Measurements from ENCODE around the gene ELAPOR1.

Gene ELAPOR1

GRCh38 chr1:109113590-109114341 lies at the start of gene ELAPOR1:
Gene ELAPOR1 (plus strand): TSS chr1:109114115. CDS start chr1:109114184, 69 bp downstream.
- peak within 1 kb of the TSS; percentile 8 for H3K4me3 ChIP-seq (ENCODE audit: low read depth, low read length)
- DNase-seq (ENCODE audit: low read depth): no peak

GRCh38 chr1:109065137-109065536 lies 48.8 kb upstream of the ELAPOR1 start:
- no peak for DNase-seq (ENCODE audit: low read depth)
- no peak overlapping the region for H3K4me3 ChIP-seq (ENCODE audit: low read depth, low read length)
- no peak for TF ChIP-seq CTCF (IDR thresholded peaks at IDR 0.05; ENCODE audit: low read depth, low read length, missing control alignments)

More at GRCh38 chr1:109113590-109114341, at the start of gene ELAPOR1:
- TF ChIP-seq CTCF (IDR thresholded peaks at IDR 0.05; ENCODE audit: low read depth, low read length, missing control alignments): no peak

GRCh38 chr1:109067883-109068282 lies 46.0 kb upstream of the ELAPOR1 start:
- H3K4me3 ChIP-seq (ENCODE audit: low read depth, low read length): no peak overlapping the region
- no peak for DNase-seq (ENCODE audit: low read depth)
- no peak for TF ChIP-seq CTCF (IDR thresholded peaks at IDR 0.05; ENCODE audit: low read depth, low read length, missing control alignments)

- TF ChIP-seq CTCF (IDR thresholded peaks at IDR 0.05; ENCODE audit: low read depth, low read length, missing control alignments): no peak
- H3K4me3 ChIP-seq (ENCODE audit: low read depth, low read length): no peak overlapping the region
- DNase-seq (ENCODE audit: low read depth): no peak
Observed at GRCh38 chr1:109069294-109069693, 44.6 kb upstream of the ELAPOR1 start.

- TF ChIP-seq CTCF (IDR thresholded peaks at IDR 0.05; ENCODE audit: low read depth, low read length, missing control alignments): peak; percentile 15
- H3K4me3 ChIP-seq (ENCODE audit: low read depth, low read length): peak within 1 kb of the TSS; percentile 91
- peak; percentile 71 for DNase-seq (ENCODE audit: low read depth)
Observed at GRCh38 chr1:109075531-109076490, 38.1 kb upstream of the ELAPOR1 start, which contains the start of gene TAF13. Gene TAF13 (minus strand): TSS chr1:109076003. CDS start chr1:109075947, 56 bp downstream.

- TF ChIP-seq CTCF (IDR thresholded peaks at IDR 0.05; ENCODE audit: low read depth, low read length, missing control alignments): no peak
- DNase-seq (ENCODE audit: low read depth): no peak
- H3K4me3 ChIP-seq (ENCODE audit: low read depth, low read length): no peak overlapping the region
Observed at GRCh38 chr1:109078317-109078716, 35.6 kb upstream of the ELAPOR1 start.
